ENCODE data around the gene AKAP13. TPM values are rescaled to one million over a fixed set of nuclear protein-coding genes. Genes with fewer than 3 reads are reported as not detected.

Gene AKAP13
- total RNA-seq, 4 donors from 2014 or later = 189 to 405 (median 244) TPM

GRCh38 chr15:85509973-85510372 lies 129.6 kb downstream of the AKAP13 start:
- DNase-seq = no peak
- TF ChIP-seq CTCF (IDR thresholded peaks at IDR 0.05) (no peak), POLR2A (IDR thresholded peaks at IDR 0.05) (no peak)
- H3K27ac ChIP-seq = no peak overlapping the region
- intact Hi-C loops (cut with DNase I) = no loop called here
- no peaks in the 10 kb centered on the region for H3K36me3 ChIP-seq
- H3K27me3 ChIP-seq = no peaks in the 10 kb centered on the region
- 85 to 92% methylated on average over 3 of the region's 3 CpGs for WGBS, 2 donors
- H3K9me3 ChIP-seq = no peaks in the 10 kb centered on the region
- peaks cover 11 to 20% of the 10 kb centered on the region in 2 donors for H3K4me1 ChIP-seq
- H3K4me3 ChIP-seq (replicated peaks in 1 of 3) = no peak overlapping the region

- Histone ChIP-seq H3K4me1 (peaks cover 7 to 13% of the 10 kb centered on the region in 2 donors), H3K27me3 (no peaks in the 10 kb centered on the region), H3K4me3 (replicated peaks in 1 of 3) (no peak overlapping the region), H3K36me3 (no peaks in the 10 kb centered on the region), H3K9me3 (no peaks in the 10 kb centered on the region), H3K27ac (peak overlapping the region in 1 of 3 donors; percentile 15)
- WGBS, 2 donors = 56 to 65% methylated on average over 3 of the region's 3 CpGs
- intact Hi-C loops (cut with DNase I) = no loop called here
- DNase-seq = no peak
- TF ChIP-seq CTCF (IDR thresholded peaks at IDR 0.05) (no peak), POLR2A (IDR thresholded peaks at IDR 0.05) (no peak)
These were observed 134.0 kb downstream of the AKAP13 start for GRCh38 chr15:85514413-85514812.

GRCh38 chr15:85515212-85515611 lies 134.8 kb downstream of the AKAP13 start:
- 83 to 85% methylated on average over 4 of the region's 4 CpGs for WGBS, 2 donors

GRCh38 chr15:85517086-85517485 lies 136.7 kb downstream of the AKAP13 start:
- 92 to 95% methylated on average over 1 of the region's 1 CpG for WGBS, 2 donors
- TF ChIP-seq CTCF (IDR thresholded peaks at IDR 0.05) (no peak), POLR2A (IDR thresholded peaks at IDR 0.05) (no peak)
- DNase-seq = no peak
- H3K4me1 ChIP-seq = peaks cover 7 to 13% of the 10 kb centered on the region in 2 donors
- H3K36me3 ChIP-seq = no peaks in the 10 kb centered on the region
- intact Hi-C loops (cut with DNase I) = no loop called here
- no peaks in the 10 kb centered on the region for H3K9me3 ChIP-seq
- no peak overlapping the region for H3K4me3 ChIP-seq (replicated peaks in 1 of 3)
- H3K27me3 ChIP-seq = no peaks in the 10 kb centered on the region
- no peak overlapping the region for H3K27ac ChIP-seq

More at GRCh38 chr15:85515212-85515611, 134.8 kb downstream of the AKAP13 start:
- Histone ChIP-seq H3K4me3 (replicated peaks in 1 of 3) (no peak overlapping the region), H3K9me3 (no peaks in the 10 kb centered on the region), H3K36me3 (no peaks in the 10 kb centered on the region), H3K27ac (peak overlapping the region in 1 of 3 donors; percentile 12), H3K27me3 (no peaks in the 10 kb centered on the region), H3K4me1 (peaks cover 12 to 13% of the 10 kb centered on the region in 2 donors)
- intact Hi-C loops (cut with DNase I) = no loop called here
- TF ChIP-seq POLR2A (IDR thresholded peaks at IDR 0.05) = no peak
- no peak for TF ChIP-seq CTCF (IDR thresholded peaks at IDR 0.05)
- no peak for DNase-seq

GRCh38 chr15:85518979-85519761 lies 138.8 kb downstream of the AKAP13 start:
- no peak overlapping the region for H3K27ac ChIP-seq
- TF ChIP-seq POLR2A (IDR thresholded peaks at IDR 0.05) (no peak), CTCF (IDR thresholded peaks at IDR 0.05) (no peak)

More at GRCh38 chr15:85518979-85519761, 138.8 kb downstream of the AKAP13 start:
- H3K36me3 ChIP-seq = no peaks in the 10 kb centered on the region
- H3K4me1 ChIP-seq = peaks cover 7 to 13% of the 10 kb centered on the region in 2 donors
- H3K27me3 ChIP-seq = no peaks in the 10 kb centered on the region
- no peak overlapping the region for H3K4me3 ChIP-seq (replicated peaks in 1 of 3)
- intact Hi-C loops (cut with DNase I) = no loop called here
- no peak for DNase-seq
- 74 to 76% methylated on average over 5 of the region's 5 CpGs for WGBS, 2 donors
- H3K9me3 ChIP-seq = no peaks in the 10 kb centered on the region
